Sigmoid colon (tissue), 7 donors: ENCODE data around the gene YLPM1. TPM values are rescaled to one million over a fixed set of nuclear protein-coding genes. Genes with fewer than 3 reads are reported as not detected.

ENCODE experiments used
- DNase-seq: peaks from one replicate; pipeline ENCODE4 v3.0.0-alpha.2; 2019
- H3K27ac ChIP-seq, 4 donors: fragments of 200-600 bp; sonication (generic); one replicate each; pipeline ENCODE4 v1.5.1; 2016 to 2019; ENCODE audit warnings: mild to moderate bottlenecking in 1 of 4
- H3K27me3 ChIP-seq, 3 donors: fragments of 200-600 bp; sonication (generic); one replicate each; pipeline ENCODE4 v1.5.1; 2019; ENCODE audit warnings: mild to moderate bottlenecking in 1 of 3
- H3K36me3 ChIP-seq, 4 donors: fragments of 200-600 bp; sonication (generic); one replicate each; pipeline ENCODE4 v1.5.1; 2016 to 2019
- H3K4me1 ChIP-seq, 4 donors: fragments of 200-600 bp; sonication (generic); one replicate each; pipeline ENCODE4 v1.5.1; 2017 to 2019
- H3K4me3 ChIP-seq, 4 donors: fragments of 200-600 bp; sonication (generic); one replicate each; pipeline ENCODE4 v1.5.1; 2017 to 2019; ENCODE audit warnings: mild to moderate bottlenecking in 2 of 4, moderate library complexity in 1 of 4
- H3K9me3 ChIP-seq, 4 donors: fragments of 200-600 bp in 3 of 4; sonication (generic) in 3 of 4; one replicate each; pipeline versions ENCODE4 v1.5.1 to v1.6.1; 2013 to 2019
- EP300 ChIP-seq, 4 donors: sonication (generic); formaldehyde crosslinking; IDR thresholded peaks; one replicate each; pipeline ENCODE4 v1.6.1; 2017; ENCODE audit warnings: antibody characterized with exemption in 4 of 4
- POLR2A ChIP-seq, 2 donors: fragments of 450-650 bp; IDR thresholded peaks; one replicate each; pipeline ENCODE4 v1.6.1; 2016; ENCODE audit warnings: antibody characterized with exemption in 2 of 2, mild to moderate bottlenecking in 2 of 2, moderate library complexity in 2 of 2
- POLR2AphosphoS5 ChIP-seq, 4 donors: sonication (generic); formaldehyde crosslinking; IDR thresholded peaks; one replicate each; pipeline ENCODE4 v1.6.1; 2017; ENCODE audit warnings: antibody characterized with exemption in 4 of 4
- WGBS, 2 donors: extraction: QIAGEN DNeasy Blood & Tissue Kit; methylation state at CpG; one replicate each; pipeline ENCODE4 v1.1.7; 2013; 5-methylcytosine and 5-hydroxymethylcytosine counted together
- intact Hi-C: fragments of 100-400 bp; cut with DNase I; formaldehyde crosslinking; loops from one replicate; pipeline ENCODE4 v1.15.1; 2023
- polyA plus RNA-seq, 3 donors: library from polyadenylated mRNA; stranded (reverse); fragments of 200-250 nt; gene quantifications; one replicate each; pipeline ENCODE4 v1.2.3, GENCODE V29; 2013
- total RNA-seq, 4 donors: library from RNA; depleted of rRNA; stranded (reverse); fragments of >200 nt; gene quantifications; one replicate each; pipeline ENCODE4 v1.1.0, GENCODE V29; 2016
- TF ChIP-seq, protein P1 (sequence below), 4 experiments: fragments of 450-650 bp in 3 of 4; fragments of 200-600 bp in 1 of 4; IDR thresholded peaks; one replicate each; pipeline ENCODE4 v1.5.1; 2016 to 2019; ENCODE audit warnings: antibody characterized with exemption in 4 of 4, mild to moderate bottlenecking in 3 of 4, moderate library complexity in 2 of 4
- donor health status: healthy with polysubstance abuse.
- donor health status: Bipolar disorder and iron deficiency.
- donor health status: healthy.

Gene YLPM1
- total and polyA plus RNA-seq, 7 donors = 7.2 to 58.7 (median 40.3) TPM

DNA sequence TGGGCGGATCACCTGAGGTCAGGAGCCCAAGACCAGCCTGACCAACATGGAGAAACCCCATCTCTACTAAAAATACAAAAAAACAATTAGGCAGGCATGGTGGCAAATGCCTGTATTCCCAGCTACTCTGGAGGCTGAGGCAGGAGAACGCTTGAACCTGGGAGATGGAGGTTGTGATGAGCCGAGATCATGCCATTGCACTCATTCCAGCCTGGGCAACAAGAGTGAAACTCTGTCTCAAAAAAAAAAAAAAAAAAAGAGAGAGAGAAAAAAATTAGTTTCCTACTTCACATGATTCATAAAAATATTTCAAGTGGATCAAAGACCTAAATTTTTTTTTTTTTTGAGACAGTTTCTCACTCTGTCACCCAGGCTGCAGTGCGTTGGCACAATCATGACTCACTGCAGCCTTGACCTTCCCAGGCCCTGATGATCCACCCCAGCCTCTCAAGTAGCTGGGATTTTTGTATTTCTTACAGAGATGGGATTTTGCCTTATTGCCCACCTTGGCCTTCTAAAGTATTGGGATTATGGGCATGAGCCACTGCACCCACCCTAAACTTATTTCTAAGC, 25.3 kb upstream of the YLPM1 start:
- intact Hi-C loops = no loop called here

DNA sequence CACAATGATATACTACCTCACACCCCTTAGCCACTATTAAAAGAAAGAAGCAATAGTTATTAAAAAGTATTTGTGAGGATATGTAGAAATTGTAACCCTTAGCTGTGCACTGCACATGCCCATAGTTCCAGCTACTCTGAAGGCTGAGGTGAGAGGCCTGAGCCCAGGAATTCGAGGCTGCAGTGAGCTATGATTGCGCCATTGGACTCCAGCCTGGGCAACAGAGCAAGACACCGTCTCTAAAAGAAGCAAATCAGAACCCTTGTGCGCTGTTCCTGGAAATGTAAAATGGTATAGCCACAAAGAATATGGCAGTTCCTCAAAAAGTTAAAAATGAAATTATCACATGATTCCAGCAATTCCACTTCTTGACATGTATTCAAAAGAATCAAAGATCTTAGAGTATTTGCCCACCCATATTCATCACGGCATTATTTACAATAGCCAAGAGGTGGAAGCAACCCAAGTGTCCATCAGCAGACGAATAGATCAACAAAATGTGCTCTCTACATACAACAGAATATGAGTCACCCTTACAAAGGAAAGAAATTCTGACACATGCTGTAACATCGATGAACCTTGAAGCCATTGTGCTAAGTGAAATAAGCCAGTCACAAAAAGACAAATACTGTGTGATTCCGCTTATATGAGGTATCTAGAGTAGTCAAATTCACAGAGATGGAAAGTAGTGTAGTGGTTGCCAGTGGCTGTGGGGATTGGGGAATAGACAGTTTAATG, 23.7 kb upstream of the YLPM1 start:
- H3K9me3 ChIP-seq = no peaks in the 10 kb centered on the region
- H3K4me3 ChIP-seq = no peak overlapping the region
- TF ChIP-seq, protein P1, sequence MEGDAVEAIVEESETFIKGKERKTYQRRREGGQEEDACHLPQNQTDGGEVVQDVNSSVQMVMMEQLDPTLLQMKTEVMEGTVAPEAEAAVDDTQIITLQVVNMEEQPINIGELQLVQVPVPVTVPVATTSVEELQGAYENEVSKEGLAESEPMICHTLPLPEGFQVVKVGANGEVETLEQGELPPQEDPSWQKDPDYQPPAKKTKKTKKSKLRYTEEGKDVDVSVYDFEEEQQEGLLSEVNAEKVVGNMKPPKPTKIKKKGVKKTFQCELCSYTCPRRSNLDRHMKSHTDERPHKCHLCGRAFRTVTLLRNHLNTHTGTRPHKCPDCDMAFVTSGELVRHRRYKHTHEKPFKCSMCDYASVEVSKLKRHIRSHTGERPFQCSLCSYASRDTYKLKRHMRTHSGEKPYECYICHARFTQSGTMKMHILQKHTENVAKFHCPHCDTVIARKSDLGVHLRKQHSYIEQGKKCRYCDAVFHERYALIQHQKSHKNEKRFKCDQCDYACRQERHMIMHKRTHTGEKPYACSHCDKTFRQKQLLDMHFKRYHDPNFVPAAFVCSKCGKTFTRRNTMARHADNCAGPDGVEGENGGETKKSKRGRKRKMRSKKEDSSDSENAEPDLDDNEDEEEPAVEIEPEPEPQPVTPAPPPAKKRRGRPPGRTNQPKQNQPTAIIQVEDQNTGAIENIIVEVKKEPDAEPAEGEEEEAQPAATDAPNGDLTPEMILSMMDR (IDR thresholded peaks at IDR 0.05) = no peak
- TF ChIP-seq POLR2A (IDR thresholded peaks at IDR 0.05) (no peak), POLR2AphosphoS5 (IDR thresholded peaks at IDR 0.05) (no peak), EP300 (IDR thresholded peaks at IDR 0.05) (no peak)
- no peaks in the 10 kb centered on the region for H3K4me1 ChIP-seq
- no peak for DNase-seq
- WGBS, 2 donors = 94 to 95% methylated on average over 8 of the region's 8 CpGs
- no peaks in the 10 kb centered on the region for H3K27me3 ChIP-seq
- intact Hi-C loops = no loop called here
- H3K36me3 ChIP-seq = peaks cover 0 to 48% (median 18%) of the 10 kb centered on the region in 4 donors
- no peak overlapping the region for H3K27ac ChIP-seq

More for the DNA sequence above, 25.3 kb upstream of the YLPM1 start:
- peaks cover 0 to 65% (median 30%) of the 10 kb centered on the region in 4 donors for H3K36me3 ChIP-seq
- no peak for TF ChIP-seq POLR2AphosphoS5 (IDR thresholded peaks at IDR 0.05)
- TF ChIP-seq, protein P1 (IDR thresholded peaks at IDR 0.05) = no peak
- 95% methylated on average over 4 of the region's 4 CpGs for WGBS, 2 donors
- H3K4me1 ChIP-seq = no peaks in the 10 kb centered on the region
- no peak overlapping the region for H3K27ac ChIP-seq
- H3K9me3 ChIP-seq = no peaks in the 10 kb centered on the region
- H3K27me3 ChIP-seq = no peaks in the 10 kb centered on the region
- H3K4me3 ChIP-seq = no peak overlapping the region
- no peak for DNase-seq

DNA sequence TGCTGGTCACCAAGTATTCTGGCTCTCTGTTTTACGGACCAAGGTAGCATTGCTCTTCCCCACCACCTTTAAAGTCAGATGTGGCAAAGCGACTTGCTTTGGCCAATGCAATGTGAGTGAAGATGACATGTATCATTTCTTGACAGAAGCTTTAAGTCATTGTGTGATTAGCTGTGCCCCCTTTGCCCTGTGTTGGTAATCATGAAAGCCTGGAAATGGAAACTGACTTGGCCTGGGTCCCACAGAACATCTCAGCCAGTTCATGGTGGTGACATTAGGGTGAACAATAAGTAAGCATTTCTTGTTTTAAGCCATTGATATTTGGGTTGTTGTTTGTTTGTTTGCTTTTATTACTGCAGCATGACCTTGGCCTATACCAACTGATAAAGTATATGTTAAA, 15.9 kb upstream of the YLPM1 start:
- intact Hi-C loops = no loop called here
- Histone ChIP-seq H3K27me3 (no peaks in the 10 kb centered on the region), H3K4me3 (no peak overlapping the region), H3K36me3 (no peaks in the 10 kb centered on the region), H3K4me1 (no peaks in the 10 kb centered on the region), H3K27ac (no peak overlapping the region), H3K9me3 (no peaks in the 10 kb centered on the region)
- TF ChIP-seq POLR2A (IDR thresholded peaks at IDR 0.05) (no peak), EP300 (IDR thresholded peaks at IDR 0.05) (no peak), POLR2AphosphoS5 (IDR thresholded peaks at IDR 0.05) (no peak)
- TF ChIP-seq, protein P1 (IDR thresholded peaks at IDR 0.05) = no peak
- DNase-seq = no peak
- 93 to 97% methylated on average over 2 of the region's 2 CpGs for WGBS, 2 donors

DNA sequence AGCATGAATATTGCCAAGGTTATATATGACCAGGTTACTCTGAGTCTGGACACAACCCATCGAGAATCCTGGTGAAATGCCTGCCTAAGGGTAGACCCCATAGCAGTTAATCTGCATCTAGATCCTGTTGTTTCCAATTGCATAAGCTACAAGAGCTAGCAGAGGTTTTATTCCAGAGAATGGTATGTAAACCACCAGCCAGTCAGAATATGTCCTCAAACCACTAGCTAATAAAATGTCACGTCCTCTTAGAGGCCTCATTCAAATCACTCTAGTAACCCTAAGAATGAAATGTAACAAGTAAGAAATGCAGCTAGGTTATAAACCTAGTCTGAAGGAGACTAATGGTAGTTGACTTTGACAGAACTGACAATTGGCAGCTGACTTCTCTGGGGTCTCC, 9.0 kb upstream of the YLPM1 start:
- no peak overlapping the region for H3K4me3 ChIP-seq
- 86 to 87% methylated on average over 2 of the region's 2 CpGs for WGBS, 2 donors
- TF ChIP-seq, protein P1 (IDR thresholded peaks at IDR 0.05) = no peak
- TF ChIP-seq POLR2AphosphoS5 (IDR thresholded peaks at IDR 0.05) (no peak), POLR2A (IDR thresholded peaks at IDR 0.05) (no peak), EP300 (IDR thresholded peaks at IDR 0.05) (no peak)

More for the DNA sequence above, 9.0 kb upstream of the YLPM1 start:
- Histone ChIP-seq H3K27ac (no peak overlapping the region), H3K27me3 (no peaks in the 10 kb centered on the region), H3K9me3 (peaks cover 0 to 3% (median 0%) of the 10 kb centered on the region in 4 donors), H3K36me3 (no peaks in the 10 kb centered on the region), H3K4me1 (no peaks in the 10 kb centered on the region)
- intact Hi-C loops = no loop called here
- DNase-seq = no peak
